WTC11 (cell line): ENCODE results near the gene WDPCP. TPM values are rescaled to one million over a fixed set of nuclear protein-coding genes. Genes with fewer than 3 reads are reported as not detected.

Experiments used
- ATAC-seq: fragments of 200-7000 bp; cut with Tn5 transposase; 2 replicates; pipeline ENCODE4 v1.10.0; 2021; ENCODE audit warnings: mild to moderate bottlenecking, moderate library complexity
- CTCF ChIA-PET: fragments of 300-600 bp; sonication (Branson Sonifier 250); formaldehyde crosslinking; loops from one replicate; lab custom pipeline; 2021; ENCODE audit warnings: antibody characterized with exemption; lab: Charles Lee
- POLR2A ChIA-PET: fragments of 350-600 bp; sonication (Branson Sonifier 250); formaldehyde crosslinking; loops from one replicate; lab custom pipeline; 2021; ENCODE audit warnings: antibody characterized with exemption; lab: Charles Lee
- DNase-seq: peaks from one replicate; pipeline ENCODE4 v3.0.0; 2021; ENCODE audit warnings: low spot score
- H3K27ac Mint-ChIP-seq: 2 replicates; pipeline ENCODE4 v1.8.0; 2021; ENCODE audit warnings: mixed read lengths
- H3K27me3 Mint-ChIP-seq: 2 replicates; pipeline ENCODE4 v1.8.0; 2021; ENCODE audit warnings: low read depth, mild to moderate bottlenecking, moderate library complexity, mixed read lengths
- H3K36me3 Mint-ChIP-seq: 2 replicates; pipeline ENCODE4 v1.8.0; 2021; ENCODE audit warnings: mixed read lengths
- H3K4me1 Mint-ChIP-seq: 2 replicates; pipeline ENCODE4 v1.8.0; 2022; ENCODE audit warnings: mixed read lengths
- H3K4me3 Mint-ChIP-seq: 2 replicates; pipeline ENCODE4 v1.8.0; 2021; ENCODE audit warnings: mild to moderate bottlenecking, moderate library complexity, mixed read lengths
- H3K9me3 Mint-ChIP-seq: 2 replicates; pipeline ENCODE4 v1.8.0; 2021; ENCODE audit warnings: mixed read lengths
- ATF1 ChIP-seq: sonication (generic); formaldehyde crosslinking; IDR thresholded peaks from 2 replicates; pipeline ENCODE4 v1.8.1; 2023; ENCODE audit warnings: mild to moderate bottlenecking, moderate library complexity, missing genetic modification reagents
- ESRRA ChIP-seq: sonication (generic); formaldehyde crosslinking; IDR thresholded peaks from 2 replicates; pipeline ENCODE4 v1.8.1; 2022; ENCODE audit warnings: mild to moderate bottlenecking, missing genetic modification reagents, borderline replicate concordance
- ETV6 ChIP-seq: sonication (generic); formaldehyde crosslinking; IDR thresholded peaks from 2 replicates; pipeline ENCODE4 v1.8.1; 2022; ENCODE audit warnings: mild to moderate bottlenecking, missing genetic modification reagents
- FOXJ3 ChIP-seq: sonication (generic); formaldehyde crosslinking; IDR thresholded peaks from 2 replicates; pipeline ENCODE4 v1.9.0; 2021; ENCODE audit warnings: missing genetic modification reagents, mild to moderate bottlenecking, borderline replicate concordance
- FOXK1 ChIP-seq: sonication (generic); formaldehyde crosslinking; IDR thresholded peaks from 2 replicates; pipeline ENCODE4 v1.8.0; 2022; ENCODE audit warnings: mild to moderate bottlenecking, moderate library complexity, missing genetic modification reagents
- FOXP1 ChIP-seq: sonication (generic); formaldehyde crosslinking; IDR thresholded peaks from 2 replicates; pipeline ENCODE4 v1.8.0; 2022; ENCODE audit warnings: missing genetic modification reagents, mild to moderate bottlenecking, moderate library complexity, borderline replicate concordance
- KAT7 ChIP-seq: sonication (generic); formaldehyde crosslinking; IDR thresholded peaks from 2 replicates; pipeline ENCODE4 v1.8.1; 2023; ENCODE audit warnings: missing genetic modification reagents, mild to moderate bottlenecking, borderline replicate concordance
- MXD4 ChIP-seq: fragments of 250-450 bp; sonication (Bioruptor Pico); IDR thresholded peaks from 2 replicates; pipeline ENCODE4 v1.8.0; 2021; ENCODE audit warnings: mild to moderate bottlenecking, moderate library complexity, borderline replicate concordance
- MYBL2 ChIP-seq: sonication (generic); formaldehyde crosslinking; IDR thresholded peaks from 2 replicates; pipeline ENCODE4 v1.8.1; 2023; ENCODE audit warnings: mild to moderate bottlenecking, moderate library complexity, missing genetic modification reagents
- NR3C1 ChIP-seq: sonication (generic); formaldehyde crosslinking; conservative IDR thresholded peaks from 2 replicates; pipeline ENCODE4 v1.8.1; 2023; ENCODE audit warnings: low read depth, mild to moderate bottlenecking, missing genetic modification reagents
- OVOL2 ChIP-seq: fragments of 250-450 bp; sonication (Bioruptor Pico); IDR thresholded peaks from 2 replicates; pipeline ENCODE4 v1.9.0; 2021; ENCODE audit warnings: mild to moderate bottlenecking, borderline replicate concordance
- SOX15 ChIP-seq: fragments of 250-450 bp; sonication (Bioruptor Pico); IDR thresholded peaks from 2 replicates; pipeline ENCODE4 v1.9.0; 2021; ENCODE audit warnings: mild to moderate bottlenecking
- SP1 ChIP-seq: sonication (generic); formaldehyde crosslinking; conservative IDR thresholded peaks from 2 replicates; pipeline ENCODE4 v1.8.1; 2022; ENCODE audit warnings: missing genetic modification reagents
- TEAD1 ChIP-seq: sonication (generic); formaldehyde crosslinking; IDR thresholded peaks from 2 replicates; pipeline ENCODE4 v1.8.0; 2022; ENCODE audit warnings: mild to moderate bottlenecking, missing genetic modification reagents
- TEAD4 ChIP-seq: sonication (generic); formaldehyde crosslinking; IDR thresholded peaks from 2 replicates; pipeline ENCODE4 v1.8.0; 2022; ENCODE audit warnings: mild to moderate bottlenecking, missing genetic modification reagents
- ZNF121 ChIP-seq: sonication (generic); formaldehyde crosslinking; IDR thresholded peaks from 2 replicates; pipeline ENCODE4 v1.8.0; 2023; ENCODE audit warnings: missing genetic modification reagents
- ZNF423 ChIP-seq: fragments of 250-450 bp; sonication (Bioruptor Pico); IDR thresholded peaks from 2 replicates; pipeline ENCODE4 v2.1.2; 2022; ENCODE audit warnings: mild to moderate bottlenecking, moderate library complexity
- total RNA-seq: library from RNA; stranded (reverse); gene quantifications from 3 replicates; pipeline ENCODE4 v1.2.3, GENCODE V29; 2021
- TF ChIP-seq, protein P1 (sequence below): fragments of 250-450 bp; sonication (Bioruptor Pico); IDR thresholded peaks from 2 replicates; pipeline ENCODE4 v1.9.0; 2021; ENCODE audit warnings: mild to moderate bottlenecking
- TF ChIP-seq, protein P2 (sequence below): sonication (generic); formaldehyde crosslinking; IDR thresholded peaks from 2 replicates; pipeline ENCODE4 v1.8.0; 2023; ENCODE audit warnings: mild to moderate bottlenecking, missing genetic modification reagents
- TF ChIP-seq, protein P3 (sequence below): fragments of 250-450 bp; sonication (Bioruptor Pico); IDR thresholded peaks from 2 replicates; pipeline ENCODE4 v2.1.2; 2022; ENCODE audit warnings: mild to moderate bottlenecking, moderate library complexity
- TF ChIP-seq, protein P4 (sequence below): sonication (generic); formaldehyde crosslinking; IDR thresholded peaks from 2 replicates; pipeline ENCODE4 v1.8.0; 2022; ENCODE audit warnings: mild to moderate bottlenecking, missing genetic modification reagents
- TF ChIP-seq, protein P5 (sequence below): fragments of 250-450 bp; sonication (Bioruptor Pico); IDR thresholded peaks from 2 replicates; pipeline ENCODE4 v1.9.0; 2021; ENCODE audit warnings: moderate library complexity, mild to moderate bottlenecking, inconsistent platforms, borderline replicate concordance
- TF ChIP-seq, protein P6 (sequence below): sonication (generic); formaldehyde crosslinking; IDR thresholded peaks from 2 replicates; pipeline ENCODE4 v1.8.0; 2022; ENCODE audit warnings: mild to moderate bottlenecking, missing genetic modification reagents

Gene WDPCP
- total RNA-seq, 1 experiment from 2014 or later = 10.9 TPM

DNA sequence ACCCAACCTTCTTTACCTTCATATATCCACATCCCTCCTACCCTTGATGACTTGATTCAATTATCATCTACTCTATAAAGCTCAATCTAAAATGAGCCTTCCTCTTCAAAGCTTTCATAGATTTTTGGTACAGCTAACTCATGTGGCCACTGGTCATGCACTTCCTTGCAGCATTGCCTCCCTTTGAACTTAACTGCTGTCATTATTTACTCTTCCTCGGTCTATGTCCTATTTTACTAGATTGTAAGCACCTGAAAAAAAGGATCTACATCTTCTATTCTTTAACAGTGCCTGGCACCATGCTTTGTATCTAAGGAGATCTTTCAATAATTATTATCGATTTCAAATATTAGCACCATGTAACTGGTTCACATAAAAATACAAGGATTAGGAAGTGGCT is 31.1 kb upstream of the WDPCP start (continued):
- no peak for TF ChIP-seq ATF1 (CRISPR knock-in tag)
- no peak for TF ChIP-seq OVOL2 (CRISPR knock-in tag)
- no peak for TF ChIP-seq ZNF121 (CRISPR knock-in tag)
- TF ChIP-seq ETV6 (CRISPR knock-in tag) = no peak
- TF ChIP-seq ZNF423 (CRISPR knock-in tag) = no peak

DNA sequence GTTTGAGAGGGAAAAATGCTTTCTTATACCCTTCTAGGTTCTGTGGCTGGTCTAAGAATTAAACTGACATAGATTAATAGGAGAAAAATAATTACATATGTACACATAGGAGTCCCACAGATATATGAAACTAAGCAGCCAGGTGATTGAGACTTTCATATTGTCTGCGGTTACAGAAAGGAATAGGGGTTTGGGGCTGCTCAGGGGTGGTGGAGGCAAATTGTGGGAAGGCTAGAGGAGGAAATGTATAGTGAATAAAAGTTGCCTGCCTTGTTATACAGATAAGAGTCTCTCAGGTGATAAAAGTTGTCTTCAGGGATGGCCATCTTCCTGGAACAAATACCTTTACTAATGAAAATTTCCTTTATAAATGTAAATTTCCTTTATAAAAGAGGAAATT is 29.1 kb upstream of the WDPCP start:
- Mint-ChIP-seq H3K27ac (peak overlapping the region; percentile 90), H3K9me3 (peaks cover 27% of the 10 kb centered on the region), H3K4me3 (0 out of 2 replicates have a peak overlapping the region, but pooled peaks have one; percentile 2), H3K27me3 (peaks cover 6% of the 10 kb centered on the region; the same call in 1 of the 2 replicates), H3K36me3 (peaks cover 34% of the 10 kb centered on the region), H3K4me1 (peaks cover 70% of the 10 kb centered on the region)
- CTCF ChIA-PET = no interaction called here
- POLR2A ChIA-PET = no interaction called here
- TF ChIP-seq, protein P1, sequence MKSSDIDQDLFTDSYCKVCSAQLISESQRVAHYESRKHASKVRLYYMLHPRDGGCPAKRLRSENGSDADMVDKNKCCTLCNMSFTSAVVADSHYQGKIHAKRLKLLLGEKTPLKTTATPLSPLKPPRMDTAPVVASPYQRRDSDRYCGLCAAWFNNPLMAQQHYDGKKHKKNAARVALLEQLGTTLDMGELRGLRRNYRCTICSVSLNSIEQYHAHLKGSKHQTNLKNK (CRISPR knock-in tag) = no peak
- TF ChIP-seq MXD4 (CRISPR knock-in tag) (no peak), FOXP1 (CRISPR knock-in tag) (no peak), KAT7 (CRISPR knock-in tag) (no peak)
- no peak for ATAC-seq
- no peak for DNase-seq

DNA sequence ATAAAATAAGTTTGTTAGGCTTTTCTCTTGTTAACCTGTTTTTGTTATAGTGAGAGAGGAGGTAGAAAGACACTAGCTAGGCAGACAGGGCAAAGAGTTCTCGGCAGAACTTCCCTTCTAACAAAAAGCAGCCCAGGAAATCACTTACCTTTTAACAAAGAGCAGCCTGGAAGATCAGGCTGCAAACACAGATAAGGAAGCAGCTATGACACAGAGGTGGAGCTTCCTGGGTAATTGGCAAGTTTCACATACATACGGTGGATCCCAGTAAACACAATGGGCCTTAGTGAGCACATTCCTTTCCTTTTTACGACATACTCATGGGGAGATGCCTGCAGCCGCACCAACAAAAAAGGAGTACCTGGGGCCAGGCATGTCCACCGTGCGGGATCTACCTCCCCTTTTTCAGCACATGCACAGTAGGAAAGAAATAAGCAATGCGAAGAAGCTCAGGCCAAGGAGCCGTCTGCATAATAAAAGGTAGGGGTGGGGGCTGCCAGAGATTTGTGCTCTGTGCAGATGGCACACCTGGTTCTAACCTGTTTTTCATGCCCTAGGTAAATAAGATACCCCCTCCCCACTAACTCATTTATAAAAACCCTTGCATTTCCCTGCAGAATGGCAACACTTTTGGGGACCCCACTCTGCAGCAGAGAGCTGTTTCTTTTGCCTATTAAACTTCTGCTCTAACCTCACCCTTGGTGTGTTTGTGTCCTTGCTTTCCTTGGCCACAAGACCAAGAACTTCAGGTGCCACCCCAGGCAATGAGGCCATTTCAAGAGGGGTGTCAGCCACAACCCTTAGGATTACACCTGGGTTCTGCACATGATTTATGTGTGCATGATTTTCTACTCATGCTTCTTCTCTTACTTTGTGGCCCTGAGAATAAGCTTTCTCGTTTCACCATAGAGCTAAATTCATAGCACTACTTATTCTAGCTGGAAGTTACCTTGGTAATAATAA is 27.0 kb upstream of the WDPCP start:
- H3K4me3 Mint-ChIP-seq = peak overlapping the region; percentile 49
- DNase-seq = peak; percentile 59
- H3K9me3 Mint-ChIP-seq = peaks cover 22% of the 10 kb centered on the region
- POLR2A ChIA-PET = interaction anchor here (0.5 to 1.8 kb wide), 5 partner anchors 26 to 446 kb away, joined by 3 to 9 read pairs (median 3); partner anchors contain the start of genes MDH1, UGP2 and WDPCP
- peaks cover 2% of the 10 kb centered on the region; the same call in 1 of the 2 replicates for H3K27me3 Mint-ChIP-seq
- H3K4me1 Mint-ChIP-seq = peaks cover 79% of the 10 kb centered on the region
- H3K27ac Mint-ChIP-seq = peak overlapping the region; percentile 99
- peak; percentile 71 for ATAC-seq
- CTCF ChIA-PET = interaction anchor here (0.9 to 1.5 kb wide), 3 partner anchors 22 to 83 kb away, joined by 3 to 6 read pairs (median 4); no protein-coding TSS in a partner anchor
- H3K36me3 Mint-ChIP-seq = peaks cover 27% of the 10 kb centered on the region
- 0 out of 2 replicates have a peak, but pooled peaks have one; percentile 38 for TF ChIP-seq FOXK1
- TF ChIP-seq, protein P2, sequence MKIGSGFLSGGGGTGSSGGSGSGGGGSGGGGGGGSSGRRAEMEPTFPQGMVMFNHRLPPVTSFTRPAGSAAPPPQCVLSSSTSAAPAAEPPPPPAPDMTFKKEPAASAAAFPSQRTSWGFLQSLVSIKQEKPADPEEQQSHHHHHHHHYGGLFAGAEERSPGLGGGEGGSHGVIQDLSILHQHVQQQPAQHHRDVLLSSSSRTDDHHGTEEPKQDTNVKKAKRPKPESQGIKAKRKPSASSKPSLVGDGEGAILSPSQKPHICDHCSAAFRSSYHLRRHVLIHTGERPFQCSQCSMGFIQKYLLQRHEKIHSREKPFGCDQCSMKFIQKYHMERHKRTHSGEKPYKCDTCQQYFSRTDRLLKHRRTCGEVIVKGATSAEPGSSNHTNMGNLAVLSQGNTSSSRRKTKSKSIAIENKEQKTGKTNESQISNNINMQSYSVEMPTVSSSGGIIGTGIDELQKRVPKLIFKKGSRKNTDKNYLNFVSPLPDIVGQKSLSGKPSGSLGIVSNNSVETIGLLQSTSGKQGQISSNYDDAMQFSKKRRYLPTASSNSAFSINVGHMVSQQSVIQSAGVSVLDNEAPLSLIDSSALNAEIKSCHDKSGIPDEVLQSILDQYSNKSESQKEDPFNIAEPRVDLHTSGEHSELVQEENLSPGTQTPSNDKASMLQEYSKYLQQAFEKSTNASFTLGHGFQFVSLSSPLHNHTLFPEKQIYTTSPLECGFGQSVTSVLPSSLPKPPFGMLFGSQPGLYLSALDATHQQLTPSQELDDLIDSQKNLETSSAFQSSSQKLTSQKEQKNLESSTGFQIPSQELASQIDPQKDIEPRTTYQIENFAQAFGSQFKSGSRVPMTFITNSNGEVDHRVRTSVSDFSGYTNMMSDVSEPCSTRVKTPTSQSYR (CRISPR knock-in tag) = no peak
- TF ChIP-seq TEAD1 (CRISPR knock-in tag) = peak; percentile 80; the same call in 1 of the 2 replicates
- TF ChIP-seq ZNF423 (CRISPR knock-in tag) = no peak
- no peak for TF ChIP-seq SOX15 (CRISPR knock-in tag)
- peak; percentile 73; the same call in 1 of the 2 replicates for TF ChIP-seq ETV6 (CRISPR knock-in tag)
- no peak for TF ChIP-seq SP1
- TF ChIP-seq TEAD4 (CRISPR knock-in tag) = 0 out of 2 replicates have a peak, but pooled peaks have one; percentile 19
- TF ChIP-seq ESRRA (CRISPR knock-in tag) = no peak
- TF ChIP-seq ATF1 (CRISPR knock-in tag) = no peak
- TF ChIP-seq, protein P3, sequence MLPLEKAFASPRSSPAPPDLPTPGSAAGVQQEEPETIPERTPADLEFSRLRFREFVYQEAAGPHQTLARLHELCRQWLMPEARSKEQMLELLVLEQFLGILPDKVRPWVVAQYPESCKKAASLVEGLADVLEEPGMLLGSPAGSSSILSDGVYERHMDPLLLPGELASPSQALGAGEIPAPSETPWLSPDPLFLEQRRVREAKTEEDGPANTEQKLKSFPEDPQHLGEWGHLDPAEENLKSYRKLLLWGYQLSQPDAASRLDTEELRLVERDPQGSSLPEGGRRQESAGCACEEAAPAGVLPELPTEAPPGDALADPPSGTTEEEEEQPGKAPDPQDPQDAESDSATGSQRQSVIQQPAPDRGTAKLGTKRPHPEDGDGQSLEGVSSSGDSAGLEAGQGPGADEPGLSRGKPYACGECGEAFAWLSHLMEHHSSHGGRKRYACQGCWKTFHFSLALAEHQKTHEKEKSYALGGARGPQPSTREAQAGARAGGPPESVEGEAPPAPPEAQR = no peak
- no peak for TF ChIP-seq NR3C1 (CRISPR knock-in tag)
- TF ChIP-seq, protein P4, sequence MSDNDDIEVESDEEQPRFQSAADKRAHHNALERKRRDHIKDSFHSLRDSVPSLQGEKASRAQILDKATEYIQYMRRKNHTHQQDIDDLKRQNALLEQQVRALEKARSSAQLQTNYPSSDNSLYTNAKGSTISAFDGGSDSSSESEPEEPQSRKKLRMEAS (CRISPR knock-in tag) = peak; percentile 49; the same call in 1 of the 2 replicates
- TF ChIP-seq FOXJ3 (CRISPR knock-in tag) = no peak
- peak; percentile 35; the same call in 1 of the 2 replicates for TF ChIP-seq MYBL2
- TF ChIP-seq, protein P5, sequence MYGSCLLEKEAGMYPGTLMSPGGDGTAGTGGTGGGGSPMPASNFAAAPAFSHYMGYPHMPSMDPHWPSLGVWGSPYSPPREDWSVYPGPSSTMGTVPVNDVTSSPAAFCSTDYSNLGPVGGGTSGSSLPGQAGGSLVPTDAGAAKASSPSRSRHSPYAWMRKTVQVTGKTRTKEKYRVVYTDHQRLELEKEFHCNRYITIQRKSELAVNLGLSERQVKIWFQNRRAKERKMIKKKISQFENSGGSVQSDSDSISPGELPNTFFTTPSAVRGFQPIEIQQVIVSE (CRISPR knock-in tag) = no peak
- TF ChIP-seq, protein P6, sequence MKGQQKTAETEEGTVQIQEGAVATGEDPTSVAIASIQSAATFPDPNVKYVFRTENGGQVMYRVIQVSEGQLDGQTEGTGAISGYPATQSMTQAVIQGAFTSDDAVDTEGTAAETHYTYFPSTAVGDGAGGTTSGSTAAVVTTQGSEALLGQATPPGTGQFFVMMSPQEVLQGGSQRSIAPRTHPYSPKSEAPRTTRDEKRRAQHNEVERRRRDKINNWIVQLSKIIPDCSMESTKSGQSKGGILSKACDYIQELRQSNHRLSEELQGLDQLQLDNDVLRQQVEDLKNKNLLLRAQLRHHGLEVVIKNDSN = no peak
